Vagina (tissue), 2 donors: ENCODE measurements around the gene NUFIP2.
A peak's percentile ranks its signal among the peaks of the same experiment; 100 is the strongest.

Experiments used
- CTCF ChIP-seq, 3 experiments: fragments of 450-650 bp in 2 of 3; fragments of 200-600 bp in 1 of 3; sonication (generic) in 1 of 3; IDR thresholded peaks; one replicate each; pipeline ENCODE4 v1.5.1; 2017 to 2019; ENCODE audit warnings: antibody characterized with exemption in 3 of 3, mild to moderate bottlenecking in 2 of 3, moderate library complexity in 2 of 3
- POLR2A ChIP-seq, 2 donors: fragments of 450-650 bp; IDR thresholded peaks; one replicate each; pipeline ENCODE4 v1.6.1; 2017; ENCODE audit warnings: antibody characterized with exemption in 2 of 2, mild to moderate bottlenecking in 2 of 2, moderate library complexity in 2 of 2

- no peak for TF ChIP-seq POLR2A (IDR thresholded peaks at IDR 0.05)
- peak; percentile 84 to 89 (median 88) for TF ChIP-seq CTCF (IDR thresholded peaks at IDR 0.05)
Observed at GRCh38 chr17:29219378-29220047, 74.4 kb downstream of the NUFIP2 start.
